ENCODE data around the gene MEIS1.

The MEIS1 gene

GRCh38 chr2:66512626-66513025 is 77.7 kb downstream of the MEIS1 start:
- no peak for DNase-seq

GRCh38 chr2:66515743-66516142 is 80.8 kb downstream of the MEIS1 start:
- no peak for DNase-seq

GRCh38 chr2:66516499-66516898 is 81.6 kb downstream of the MEIS1 start:
- DNase-seq, result no peak

- no peak for DNase-seq
Observed at GRCh38 chr2:66517772-66518171, 82.8 kb downstream of the MEIS1 start.

- no peak for DNase-seq
Observed at GRCh38 chr2:66519264-66519843, 84.4 kb downstream of the MEIS1 start.

- DNase-seq, result no peak
Observed at GRCh38 chr2:66521291-66521922, 86.5 kb downstream of the MEIS1 start.

- DNase-seq, result no peak
Observed at GRCh38 chr2:66522611-66523376, 87.9 kb downstream of the MEIS1 start.

- no peak for DNase-seq
Observed at GRCh38 chr2:66523377-66523969, 88.5 kb downstream of the MEIS1 start.

- no peak for DNase-seq
Observed at GRCh38 chr2:66523990-66524389, 89.1 kb downstream of the MEIS1 start.

GRCh38 chr2:66525606-66526005 is 90.7 kb downstream of the MEIS1 start:
- no peak for DNase-seq

- no peak for DNase-seq
Observed at GRCh38 chr2:66526180-66526579, 91.3 kb downstream of the MEIS1 start.

GRCh38 chr2:66528974-66529724 is 94.2 kb downstream of the MEIS1 start:
- DNase-seq, result no peak

GRCh38 chr2:66530651-66531050 is 95.7 kb downstream of the MEIS1 start:
- no peak for DNase-seq

- DNase-seq, result no peak
Observed at GRCh38 chr2:66531155-66531554, 96.2 kb downstream of the MEIS1 start.

- DNase-seq, result no peak
Observed at GRCh38 chr2:66531567-66531966, 96.6 kb downstream of the MEIS1 start.

GRCh38 chr2:66532972-66533868 is 98.3 kb downstream of the MEIS1 start:
- no peak for DNase-seq

GRCh38 chr2:66534461-66534860 is 99.5 kb downstream of the MEIS1 start:
- DNase-seq, result no peak

- DNase-seq, result no peak
Observed at GRCh38 chr2:66535574-66536289, 100.8 kb downstream of the MEIS1 start.

GRCh38 chr2:66536290-66536673 is 101.4 kb downstream of the MEIS1 start:
- DNase-seq, result no peak

GRCh38 chr2:66536997-66537396 is 102.1 kb downstream of the MEIS1 start:
- no peak for DNase-seq

- DNase-seq, result no peak
Observed at GRCh38 chr2:66538291-66538690, 103.4 kb downstream of the MEIS1 start.

All from activated T-cell treated with anti-CD3 and anti-CD28 coated beads for 4 hours (primary cell).